Natural killer cell (primary cell): ENCODE measurements around the gene PADI6. TPM values are rescaled to one million over a fixed set of nuclear protein-coding genes. Genes with fewer than 3 reads are reported as not detected.

ENCODE experiments used
- ATAC-seq, 3 donors: fragments of 150-1000 bp in 2 of 3; fragments of 200-7000 bp in 1 of 3; cut with Tn5 transposase; 1 replicate in 1 of 3; 2 replicates in 2 of 3; pipeline ENCODE4 v1.10.0; 2021; ENCODE audit warnings: mild to moderate bottlenecking in 2 of 3, moderate library complexity in 2 of 3
- DNase-seq, 2 donors: peaks; one replicate each; pipeline versions ENCODE4 v3.0.0 to v3.0.0-alpha.2; 2013 to 2021; ENCODE audit warnings: mixed read lengths in 1 of 2
- H3K27ac ChIP-seq: one replicate; pipeline ENCODE4 v1.5.1; 2013; ENCODE audit warnings: mild to moderate bottlenecking, low read length
- H3K27me3 ChIP-seq: one replicate; pipeline ENCODE4 v1.6.1; 2013; ENCODE audit warnings: low read length; ENCODE audit not compliant: control insufficient read depth, insufficient read depth
- H3K36me3 ChIP-seq: one replicate; pipeline ENCODE4 v1.6.1; 2013; ENCODE audit warnings: low read length; ENCODE audit not compliant: control insufficient read depth, insufficient read depth
- H3K4me1 ChIP-seq: one replicate; pipeline ENCODE4 v1.6.1; 2013; ENCODE audit warnings: low read length; ENCODE audit not compliant: control insufficient read depth, insufficient read depth
- H3K4me3 ChIP-seq: one replicate; pipeline ENCODE4 v1.5.1; 2013; ENCODE audit warnings: low read length
- H3K9me3 ChIP-seq: one replicate; pipeline ENCODE4 v1.6.1; 2013; ENCODE audit warnings: low read length; ENCODE audit not compliant: control insufficient read depth, insufficient read depth
- H3K27ac Mint-ChIP-seq, 2 donors: one replicate each; pipeline ENCODE4 v1.8.0; 2022; ENCODE audit warnings: mild to moderate bottlenecking in 2 of 2, mixed read lengths in 2 of 2, moderate library complexity in 1 of 2
- H3K27me3 Mint-ChIP-seq, 2 donors: one replicate each; pipeline ENCODE4 v1.8.0; 2022; ENCODE audit warnings: low read depth in 2 of 2, mixed read lengths in 2 of 2
- H3K36me3 Mint-ChIP-seq: one replicate; pipeline ENCODE4 v1.8.0; 2022; ENCODE audit warnings: mixed read lengths
- H3K4me1 Mint-ChIP-seq, 2 donors: one replicate each; pipeline ENCODE4 v1.8.0; 2022; ENCODE audit warnings: mixed read lengths in 2 of 2
- H3K4me3 Mint-ChIP-seq: one replicate; pipeline ENCODE4 v1.8.0; 2022; ENCODE audit warnings: mild to moderate bottlenecking, moderate library complexity, mixed read lengths
- H3K9me3 Mint-ChIP-seq, 2 donors: one replicate each; pipeline ENCODE4 v1.8.0; 2022; ENCODE audit warnings: mixed read lengths in 2 of 2
- CTCF ChIP-seq: fragments of 200-600 bp; IDR thresholded peaks from one replicate; pipeline ENCODE4 v1.8.0; 2022; ENCODE audit warnings: antibody characterized with exemption
- WGBS: methylation state at CpG from one replicate; pipeline ENCODE4 v1.1.7; 2013; ENCODE audit warnings: missing lambda C conversion rate; ENCODE audit not compliant: insufficient coverage; 5-methylcytosine and 5-hydroxymethylcytosine counted together
- intact Hi-C: fragments of 100-400 bp; cut with micrococcal nuclease; formaldehyde crosslinking; loops from one replicate; pipeline ENCODE4 v1.14.2; 2022
- total RNA-seq, 4 donors: library from RNA; stranded (reverse); fragments of 120-200 nt in 1 of 4; gene quantifications; one replicate each; pipeline versions ENCODE4 v1.2.3 to v1.2.4, GENCODE V29; 2013 to 2022

The PADI6 gene
- total RNA-seq, 3 donors from 2014 or later (not counting 1 experiment from before 2014, with no cell fraction given), result not detected

- no peak for ATAC-seq
- no peak overlapping the region for H3K4me3 ChIP-seq
- Mint-ChIP-seq H3K9me3 (no peaks in the 10 kb centered on the region), H3K27me3 (peaks cover 0 to 5% of the 10 kb centered on the region in 2 donors), H3K27ac (no peak overlapping the region), H3K4me3 (no peak overlapping the region), H3K36me3 (no peaks in the 10 kb centered on the region), H3K4me1 (no peaks in the 10 kb centered on the region)
- H3K9me3 ChIP-seq, result no peaks in the 10 kb centered on the region
- no peak overlapping the region for H3K27ac ChIP-seq
- intact Hi-C loops, result no loop called here
- no peak for TF ChIP-seq CTCF
- no peaks in the 10 kb centered on the region for H3K27me3 ChIP-seq
- H3K36me3 ChIP-seq, result no peaks in the 10 kb centered on the region
- H3K4me1 ChIP-seq, result no peaks in the 10 kb centered on the region
- no peak for DNase-seq
- WGBS, result 87% methylated on average over 12 of the region's 12 CpGs
Measured at GRCh38 chr1:17363351-17363750, 8.6 kb upstream of the PADI6 start.

GRCh38 chr1:17363771-17364170, 8.2 kb upstream of the PADI6 start:
- Histone ChIP-seq H3K36me3 (no peaks in the 10 kb centered on the region), H3K27me3 (no peaks in the 10 kb centered on the region), H3K4me3 (no peak overlapping the region), H3K4me1 (no peaks in the 10 kb centered on the region), H3K9me3 (no peaks in the 10 kb centered on the region), H3K27ac (no peak overlapping the region)
- DNase-seq (no peak), ATAC-seq (no peak)
- H3K9me3 Mint-ChIP-seq, result no peaks in the 10 kb centered on the region
- no peaks in the 10 kb centered on the region for H3K4me1 Mint-ChIP-seq
- TF ChIP-seq CTCF, result no peak
- no peak overlapping the region for H3K27ac Mint-ChIP-seq
- 77% methylated on average over 4 of the region's 4 CpGs for WGBS
- H3K27me3 Mint-ChIP-seq, result peaks cover 0 to 5% of the 10 kb centered on the region in 2 donors
- intact Hi-C loops, result no loop called here
- no peak overlapping the region for H3K4me3 Mint-ChIP-seq
- H3K36me3 Mint-ChIP-seq, result no peaks in the 10 kb centered on the region

GRCh38 chr1:17365293-17365692, 6.7 kb upstream of the PADI6 start:
- 22% methylated on average over 3 of the region's 3 CpGs for WGBS
- H3K4me3 ChIP-seq, result no peak overlapping the region
- H3K36me3 ChIP-seq, result no peaks in the 10 kb centered on the region
- no peaks in the 10 kb centered on the region for H3K4me1 Mint-ChIP-seq
- no peak overlapping the region for H3K27ac ChIP-seq
- H3K27me3 ChIP-seq, result no peaks in the 10 kb centered on the region
- H3K4me3 Mint-ChIP-seq, result no peak overlapping the region
- H3K27me3 Mint-ChIP-seq, result peaks cover 0 to 5% of the 10 kb centered on the region in 2 donors
- no peaks in the 10 kb centered on the region for H3K9me3 ChIP-seq
- H3K36me3 Mint-ChIP-seq, result no peaks in the 10 kb centered on the region
- no peak for DNase-seq
- no peak for TF ChIP-seq CTCF
- no peak overlapping the region for H3K27ac Mint-ChIP-seq
- intact Hi-C loops, result no loop called here
- no peaks in the 10 kb centered on the region for H3K4me1 ChIP-seq
- ATAC-seq, result no peak
- H3K9me3 Mint-ChIP-seq, result no peaks in the 10 kb centered on the region

- Mint-ChIP-seq H3K27ac (no peak overlapping the region), H3K4me1 (no peaks in the 10 kb centered on the region), H3K4me3 (no peak overlapping the region), H3K9me3 (no peaks in the 10 kb centered on the region), H3K27me3 (peaks cover 0 to 5% of the 10 kb centered on the region in 2 donors), H3K36me3 (no peaks in the 10 kb centered on the region)
- Histone ChIP-seq H3K27ac (no peak overlapping the region), H3K27me3 (no peaks in the 10 kb centered on the region), H3K9me3 (no peaks in the 10 kb centered on the region), H3K36me3 (no peaks in the 10 kb centered on the region), H3K4me1 (no peaks in the 10 kb centered on the region), H3K4me3 (no peak overlapping the region)
- 84% methylated on average over 9 of the region's 9 CpGs for WGBS
- intact Hi-C loops, result no loop called here
- no peak for TF ChIP-seq CTCF
- DNase-seq (no peak), ATAC-seq (no peak)
Measured at GRCh38 chr1:17369466-17369865, 2.5 kb upstream of the PADI6 start.
